ENCODE data around the gene QRFP. TPM values are rescaled to one million over a fixed set of nuclear protein-coding genes. Genes with fewer than 3 reads are reported as not detected.

QRFP gene
- total RNA-seq, 1 donor from 2014 or later, result not detected

- H3K9me3 ChIP-seq (replicated peaks), result no peaks in the 10 kb centered on the region
- H3K36me3 ChIP-seq, result no peaks in the 10 kb centered on the region
- intact Hi-C loops (cut with micrococcal nuclease), result no loop called here
- H3K4me1 ChIP-seq, result no peaks in the 10 kb centered on the region
- H3K27ac ChIP-seq (replicated peaks), result no peak overlapping the region
- no peak for DNase-seq
- no peak for TF ChIP-seq CTCF (IDR thresholded peaks at IDR 0.05; ENCODE audit: borderline replicate concordance)
- H3K27me3 ChIP-seq (ENCODE audit: low read depth), result peaks cover 39% of the 10 kb centered on the region
- H3K4me3 ChIP-seq, result no peak overlapping the region
Observed at GRCh38 chr9:130908878-130909355, 12.3 kb upstream of the QRFP start.

- Histone ChIP-seq H3K9me3 (replicated peaks) (no peaks in the 10 kb centered on the region), H3K4me3 (no peak overlapping the region), H3K36me3 (no peaks in the 10 kb centered on the region), H3K27me3 (ENCODE audit: low read depth) (peaks cover 39% of the 10 kb centered on the region), H3K4me1 (no peaks in the 10 kb centered on the region), H3K27ac (replicated peaks) (no peak overlapping the region)
- intact Hi-C loops (cut with micrococcal nuclease), result no loop called here
- TF ChIP-seq CTCF (IDR thresholded peaks at IDR 0.05; ENCODE audit: borderline replicate concordance), result no peak
- no peak for DNase-seq
Observed at GRCh38 chr9:130908146-130908877, 11.7 kb upstream of the QRFP start.

- Histone ChIP-seq H3K36me3 (no peaks in the 10 kb centered on the region), H3K27ac (replicated peaks) (no peak overlapping the region), H3K4me1 (no peaks in the 10 kb centered on the region), H3K27me3 (ENCODE audit: low read depth) (peaks cover 52% of the 10 kb centered on the region), H3K4me3 (no peak overlapping the region), H3K9me3 (replicated peaks) (no peaks in the 10 kb centered on the region)
- DNase-seq, result no peak
- intact Hi-C loops (cut with micrococcal nuclease), result no loop called here
- no peak for TF ChIP-seq CTCF (IDR thresholded peaks at IDR 0.05; ENCODE audit: borderline replicate concordance)
Observed at GRCh38 chr9:130906735-130907416, 10.3 kb upstream of the QRFP start.

GRCh38 chr9:130905902-130906734 lies 9.5 kb upstream of the QRFP start:
- Histone ChIP-seq H3K27ac (replicated peaks) (no peak overlapping the region), H3K36me3 (no peaks in the 10 kb centered on the region), H3K4me3 (no peak overlapping the region), H3K9me3 (replicated peaks) (no peaks in the 10 kb centered on the region), H3K27me3 (ENCODE audit: low read depth) (peaks cover 53% of the 10 kb centered on the region), H3K4me1 (no peaks in the 10 kb centered on the region)
- no peak for TF ChIP-seq CTCF (IDR thresholded peaks at IDR 0.05; ENCODE audit: borderline replicate concordance)
- DNase-seq, result no peak
- intact Hi-C loops (cut with micrococcal nuclease), result no loop called here

- Histone ChIP-seq H3K4me1 (peaks cover 2% of the 10 kb centered on the region), H3K27me3 (ENCODE audit: low read depth) (peaks cover 61% of the 10 kb centered on the region), H3K36me3 (no peaks in the 10 kb centered on the region), H3K27ac (replicated peaks) (no peak overlapping the region), H3K4me3 (no peak overlapping the region), H3K9me3 (replicated peaks) (no peaks in the 10 kb centered on the region)
- no peak for TF ChIP-seq CTCF (IDR thresholded peaks at IDR 0.05; ENCODE audit: borderline replicate concordance)
- intact Hi-C loops (cut with micrococcal nuclease), result no loop called here
- no peak for DNase-seq
Observed at GRCh38 chr9:130905125-130905901, 8.7 kb upstream of the QRFP start.
